ENCODE results near the gene CGNL1.

Gene CGNL1

GRCh38 chr15:57518779-57519405 is 142.6 kb downstream of the CGNL1 start:
- no peak for DNase-seq (ENCODE audit: low read depth in 2 of 2, low spot score in 1 of 2)

GRCh38 chr15:57519806-57520205 is 143.5 kb downstream of the CGNL1 start:
- no peak for DNase-seq (ENCODE audit: low read depth in 2 of 2, low spot score in 1 of 2)

GRCh38 chr15:57521503-57521902 is 145.2 kb downstream of the CGNL1 start:
- no peak for DNase-seq (ENCODE audit: low read depth in 2 of 2, low spot score in 1 of 2)

GRCh38 chr15:57522148-57522547 is 145.8 kb downstream of the CGNL1 start:
- no peak for DNase-seq (ENCODE audit: low read depth in 2 of 2, low spot score in 1 of 2)

- DNase-seq (ENCODE audit: low read depth in 2 of 2, low spot score in 1 of 2) = no peak
Observed at GRCh38 chr15:57525581-57525980, 149.3 kb downstream of the CGNL1 start.

- DNase-seq (ENCODE audit: low read depth in 2 of 2, low spot score in 1 of 2) = no peak
Observed at GRCh38 chr15:57526076-57526475, 149.8 kb downstream of the CGNL1 start.

- no peak for DNase-seq (ENCODE audit: low read depth in 2 of 2, low spot score in 1 of 2)
Observed at GRCh38 chr15:57526615-57527014, 150.3 kb downstream of the CGNL1 start.

GRCh38 chr15:57527382-57528091 is 151.2 kb downstream of the CGNL1 start:
- no peak for DNase-seq (ENCODE audit: low read depth in 2 of 2, low spot score in 1 of 2)

GRCh38 chr15:57528940-57529565 is 152.7 kb downstream of the CGNL1 start:
- DNase-seq (ENCODE audit: low read depth in 2 of 2, low spot score in 1 of 2) = no peak

GRCh38 chr15:57529748-57530147 is 153.4 kb downstream of the CGNL1 start:
- DNase-seq (ENCODE audit: low read depth in 2 of 2, low spot score in 1 of 2) = no peak

- DNase-seq (ENCODE audit: low read depth in 2 of 2, low spot score in 1 of 2) = no peak
Observed at GRCh38 chr15:57532731-57533447, 156.6 kb downstream of the CGNL1 start.

- no peak for DNase-seq (ENCODE audit: low read depth in 2 of 2, low spot score in 1 of 2)
Observed at GRCh38 chr15:57533448-57533799, 157.1 kb downstream of the CGNL1 start.

- no peak for DNase-seq (ENCODE audit: low read depth in 2 of 2, low spot score in 1 of 2)
Observed at GRCh38 chr15:57534281-57534680, 158.0 kb downstream of the CGNL1 start.

GRCh38 chr15:57537072-57537471 is 160.8 kb downstream of the CGNL1 start:
- no peak for DNase-seq (ENCODE audit: low read depth in 2 of 2, low spot score in 1 of 2)

GRCh38 chr15:57537488-57538264 is 161.4 kb downstream of the CGNL1 start:
- no peak for DNase-seq (ENCODE audit: low read depth in 2 of 2, low spot score in 1 of 2)

GRCh38 chr15:57538265-57538529 is 161.9 kb downstream of the CGNL1 start:
- DNase-seq (ENCODE audit: low read depth in 2 of 2, low spot score in 1 of 2) = no peak

GRCh38 chr15:57538821-57539220 is 162.5 kb downstream of the CGNL1 start:
- no peak for DNase-seq (ENCODE audit: low read depth in 2 of 2, low spot score in 1 of 2)

- DNase-seq (ENCODE audit: low read depth in 2 of 2, low spot score in 1 of 2) = no peak
Observed at GRCh38 chr15:57540211-57540610, 163.9 kb downstream of the CGNL1 start.

GRCh38 chr15:57540736-57541135 is 164.4 kb downstream of the CGNL1 start:
- no peak for DNase-seq (ENCODE audit: low read depth in 2 of 2, low spot score in 1 of 2)

- DNase-seq (ENCODE audit: low read depth in 2 of 2, low spot score in 1 of 2) = no peak
Observed at GRCh38 chr15:57541271-57541670, 165.0 kb downstream of the CGNL1 start.

- no peak for DNase-seq (ENCODE audit: low read depth in 2 of 2, low spot score in 1 of 2)
Observed at GRCh38 chr15:57541805-57542504, 165.7 kb downstream of the CGNL1 start.
